Measurements from ENCODE around the gene GOLPH3.
"Not testable (repeated sequence)": the region's sequence is repeated elsewhere in the genome, so short reads cannot be mapped to it uniquely, and the experiment has no call there.

GRCh38 chr5:32080565-32080964, 93.6 kb downstream of the GOLPH3 start:
- not testable (repeated sequence) for TF ChIP-seq POLR2A, CTCF (IDR thresholded peaks at IDR 0.05)
